ENCODE measurements around the gene KMT2B.

DNA sequence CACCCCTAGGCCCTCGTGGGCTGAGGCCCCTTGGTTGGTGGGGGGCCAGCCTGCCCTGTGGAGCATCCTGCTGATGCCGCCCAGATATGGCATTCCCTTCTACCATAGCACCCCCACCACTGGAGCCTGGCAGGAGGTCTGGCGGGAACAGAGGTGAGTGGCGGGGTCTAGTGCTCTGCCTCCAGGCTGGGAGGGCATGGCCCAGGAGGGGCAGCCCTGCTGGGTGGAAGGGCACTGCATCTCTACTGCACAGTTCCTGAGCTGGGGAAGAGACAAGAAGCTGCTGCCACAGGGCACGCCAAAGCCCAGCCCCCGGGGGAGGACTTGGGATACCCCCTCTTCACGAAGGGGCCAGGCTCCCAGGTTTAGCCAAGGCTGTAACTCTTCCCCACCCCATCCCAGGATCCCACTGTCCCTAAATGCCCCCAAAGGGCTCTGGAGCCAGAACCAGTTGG, 2.4 kb upstream of the KMT2B start:
- TF ChIP-seq EZH2 (IDR thresholded peaks at IDR 0.05) = no peak
- TF ChIP-seq, protein P1, sequence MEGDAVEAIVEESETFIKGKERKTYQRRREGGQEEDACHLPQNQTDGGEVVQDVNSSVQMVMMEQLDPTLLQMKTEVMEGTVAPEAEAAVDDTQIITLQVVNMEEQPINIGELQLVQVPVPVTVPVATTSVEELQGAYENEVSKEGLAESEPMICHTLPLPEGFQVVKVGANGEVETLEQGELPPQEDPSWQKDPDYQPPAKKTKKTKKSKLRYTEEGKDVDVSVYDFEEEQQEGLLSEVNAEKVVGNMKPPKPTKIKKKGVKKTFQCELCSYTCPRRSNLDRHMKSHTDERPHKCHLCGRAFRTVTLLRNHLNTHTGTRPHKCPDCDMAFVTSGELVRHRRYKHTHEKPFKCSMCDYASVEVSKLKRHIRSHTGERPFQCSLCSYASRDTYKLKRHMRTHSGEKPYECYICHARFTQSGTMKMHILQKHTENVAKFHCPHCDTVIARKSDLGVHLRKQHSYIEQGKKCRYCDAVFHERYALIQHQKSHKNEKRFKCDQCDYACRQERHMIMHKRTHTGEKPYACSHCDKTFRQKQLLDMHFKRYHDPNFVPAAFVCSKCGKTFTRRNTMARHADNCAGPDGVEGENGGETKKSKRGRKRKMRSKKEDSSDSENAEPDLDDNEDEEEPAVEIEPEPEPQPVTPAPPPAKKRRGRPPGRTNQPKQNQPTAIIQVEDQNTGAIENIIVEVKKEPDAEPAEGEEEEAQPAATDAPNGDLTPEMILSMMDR (IDR thresholded peaks at IDR 0.05) = no peak
